Measurements from ENCODE around the gene NCSTN.

Gene NCSTN

GRCh38 chr1:160342953-160343869 lies at the start of gene NCSTN, which contains the start of gene COPA:
TSS of gene NCSTN (plus strand) at chr1:160343383. CDS start at chr1:160343397, 14 bp downstream.
TSS of gene COPA (minus strand) at chr1:160343250. CDS start at chr1:160343170, 80 bp downstream.
- DNase-seq (ENCODE audit: low read depth) = peak; percentile 98

DNA sequence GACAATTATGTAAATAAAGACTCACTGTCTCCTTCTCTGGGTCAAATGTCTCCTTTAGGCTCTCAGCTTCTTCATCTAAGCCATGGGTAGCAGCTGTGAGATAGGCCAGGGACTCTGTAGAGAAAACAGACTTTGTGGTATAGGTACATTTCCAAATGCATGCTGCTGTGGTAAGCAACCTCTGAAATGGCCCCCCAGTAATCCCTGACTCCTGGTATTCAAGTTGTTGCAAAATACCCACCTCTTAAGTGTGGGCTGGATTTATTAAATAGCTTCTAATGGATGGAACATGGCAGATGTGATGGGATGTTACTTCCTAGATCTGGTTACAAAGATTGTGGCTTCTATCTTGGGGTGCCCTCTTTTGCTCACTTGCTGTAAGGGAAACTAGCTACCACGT lies 47.1 kb upstream of the NCSTN start:
- DNase-seq (ENCODE audit: low read depth) = no peak

GRCh38 chr1:160300173-160300572 lies 43.0 kb upstream of the NCSTN start:
- DNase-seq (ENCODE audit: low read depth) = no peak

DNA sequence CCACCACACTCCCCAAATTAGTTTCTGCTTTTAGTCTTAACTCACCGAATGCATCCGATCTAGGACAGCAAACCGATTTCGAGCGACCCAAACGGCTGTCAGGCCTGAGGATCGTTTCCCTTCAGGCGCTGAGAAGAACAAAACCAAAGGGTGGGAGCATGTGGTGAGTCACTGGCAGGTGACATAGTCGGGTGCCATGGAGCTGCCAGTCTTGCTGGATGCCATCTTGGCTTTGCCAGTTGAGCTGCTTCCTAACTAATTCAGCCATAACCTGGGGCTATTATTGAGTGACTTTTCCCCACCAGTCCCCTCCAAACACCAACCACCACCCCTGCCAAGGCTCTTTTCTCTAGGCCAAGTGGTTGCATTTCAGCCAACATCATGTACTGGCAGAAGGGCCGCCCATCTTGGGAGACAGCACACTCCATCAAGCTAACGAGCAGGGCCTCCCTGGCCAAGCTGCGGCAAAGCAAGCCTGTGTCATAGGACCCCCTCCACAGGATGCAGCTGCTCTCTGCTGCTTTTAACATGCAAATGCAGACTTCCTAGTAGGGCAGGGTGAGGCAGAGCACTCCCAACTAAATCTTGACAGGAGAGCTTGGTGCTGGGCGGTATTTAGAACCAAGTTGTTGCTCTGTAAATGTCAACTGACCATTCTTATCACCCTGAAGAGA lies 35.9 kb upstream of the NCSTN start:
- DNase-seq (ENCODE audit: low read depth) = no peak

GRCh38 chr1:160308451-160309184 lies 34.6 kb upstream of the NCSTN start:
- no peak for DNase-seq (ENCODE audit: low read depth)

DNA sequence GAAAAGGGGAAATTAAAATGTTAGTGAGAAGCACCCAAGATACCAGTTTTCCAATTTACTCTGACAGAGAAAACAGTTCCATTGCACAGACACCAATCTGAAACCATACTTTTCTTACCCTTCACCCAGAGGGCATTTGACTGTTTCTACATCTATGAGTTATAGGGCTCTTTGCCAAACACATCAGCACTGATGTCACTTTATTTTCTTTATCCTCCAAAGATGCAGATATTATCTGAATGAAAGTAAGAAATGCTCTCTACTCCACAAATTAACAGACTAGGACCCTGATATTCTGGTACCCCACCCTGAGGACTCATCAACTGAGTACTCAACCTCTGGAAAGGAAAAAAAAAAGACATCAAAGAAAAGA lies 34.0 kb upstream of the NCSTN start:
- peak; percentile 56 for DNase-seq (ENCODE audit: low read depth)

GRCh38 chr1:160309571-160309970 lies 33.6 kb upstream of the NCSTN start:
- peak; percentile 17 for DNase-seq (ENCODE audit: low read depth)

DNA sequence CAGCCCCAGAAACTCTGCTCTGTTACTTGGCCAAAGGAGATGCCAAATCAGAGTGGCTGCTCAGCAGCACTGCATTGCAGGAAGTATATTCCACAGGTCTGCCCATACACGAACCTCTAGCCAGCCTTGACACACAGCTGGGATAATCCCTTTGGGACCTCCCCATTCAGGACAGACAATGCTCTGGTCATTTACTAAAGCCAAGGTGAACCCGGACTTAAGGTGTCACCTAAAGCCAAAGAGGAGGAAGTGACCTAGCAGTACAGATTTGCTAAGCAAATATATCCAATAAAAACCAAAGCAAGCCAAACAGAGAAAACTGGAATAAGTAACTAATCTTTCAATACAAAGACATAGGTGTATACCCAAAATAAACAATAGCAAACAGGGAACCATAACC lies 27.8 kb upstream of the NCSTN start:
- no peak for DNase-seq (ENCODE audit: low read depth)

- DNase-seq (ENCODE audit: low read depth) = no peak
Observed at GRCh38 chr1:160322831-160323230, 20.4 kb upstream of the NCSTN start.

GRCh38 chr1:160325252-160325651 lies 17.9 kb upstream of the NCSTN start:
- no peak for DNase-seq (ENCODE audit: low read depth)

GRCh38 chr1:160326418-160326817 lies 16.8 kb upstream of the NCSTN start:
- DNase-seq (ENCODE audit: low read depth) = no peak

DNA sequence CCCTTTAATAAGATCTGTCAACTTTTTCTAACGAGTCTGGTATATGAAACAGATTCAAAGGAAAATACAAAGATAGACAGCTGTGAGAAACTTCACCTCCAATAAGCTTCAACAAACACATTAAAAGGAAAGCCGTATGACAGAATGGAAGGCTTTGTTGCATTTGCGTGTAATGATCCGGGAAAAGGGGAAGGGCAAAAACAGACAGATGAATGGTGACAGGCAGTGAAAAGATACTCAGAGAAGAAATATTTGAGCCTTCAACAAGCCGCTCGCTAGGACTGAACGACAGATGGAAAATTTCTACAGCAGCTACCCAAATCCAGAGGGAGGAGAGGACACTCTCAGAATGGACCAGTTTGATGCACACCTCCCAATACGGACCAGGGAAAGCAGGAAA lies 15.0 kb upstream of the NCSTN start:
- no peak for DNase-seq (ENCODE audit: low read depth)

- no peak for DNase-seq (ENCODE audit: low read depth)
Observed at GRCh38 chr1:160330119-160330518, 13.1 kb upstream of the NCSTN start.

GRCh38 chr1:160332516-160332915 lies 10.7 kb upstream of the NCSTN start:
- no peak for DNase-seq (ENCODE audit: low read depth)

DNA sequence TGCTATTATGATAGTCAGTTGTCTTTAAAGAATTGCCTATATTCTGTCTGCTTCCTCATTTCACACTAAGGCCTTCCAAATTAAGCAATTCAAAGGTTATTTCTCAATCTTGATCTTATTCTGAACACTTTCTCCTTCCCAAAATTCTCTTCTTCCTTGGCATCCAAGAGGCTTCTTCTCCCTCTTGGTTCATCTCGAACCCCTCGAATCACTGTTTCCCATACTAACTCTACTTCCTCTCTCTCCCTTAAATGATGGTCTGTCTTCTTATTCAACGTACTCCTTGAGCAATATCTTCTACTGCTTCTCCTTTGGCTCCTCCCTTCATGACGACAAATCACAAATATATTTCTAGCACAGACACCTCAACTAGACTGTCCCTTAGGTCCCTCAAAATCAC lies 4.6 kb upstream of the NCSTN start:
- DNase-seq (ENCODE audit: low read depth) = no peak

DNA sequence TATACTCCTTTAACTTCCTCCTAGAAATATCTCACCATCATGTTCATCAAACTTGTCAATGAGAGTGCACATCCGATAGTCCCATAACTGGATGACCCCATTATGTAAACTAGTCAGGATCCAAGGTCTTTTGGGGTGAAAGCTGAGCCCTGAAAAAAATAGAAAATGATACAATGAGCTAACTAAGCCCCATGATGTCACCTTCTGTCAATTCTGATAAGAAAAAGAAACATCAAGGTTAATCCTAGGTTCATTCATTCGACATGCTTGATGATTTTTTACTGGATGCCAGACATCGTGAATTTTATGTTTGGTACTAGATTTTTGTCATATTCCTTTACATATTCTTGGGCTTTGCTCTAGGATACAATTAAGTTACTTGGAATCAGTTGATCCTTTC lies 3.0 kb upstream of the NCSTN start:
- no peak for DNase-seq (ENCODE audit: low read depth)

DNA sequence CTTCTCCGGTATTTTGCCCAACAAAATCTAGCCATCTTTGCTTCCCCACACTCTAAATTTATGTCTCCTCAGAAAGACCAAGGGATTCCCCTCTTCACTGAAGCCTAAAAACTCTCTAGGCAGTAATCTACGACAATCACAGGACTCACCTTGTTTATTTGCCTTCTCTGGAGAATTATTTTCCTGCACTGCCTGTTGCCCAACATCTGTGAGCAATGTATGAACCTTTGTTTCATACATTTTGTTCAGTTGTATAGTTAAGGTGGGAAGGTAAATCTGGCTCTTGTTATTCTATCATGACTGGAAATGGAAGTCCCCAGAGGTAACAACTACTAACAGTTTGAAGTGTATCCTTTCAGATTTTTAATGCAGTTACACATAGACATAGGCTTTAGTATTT lies 2.3 kb upstream of the NCSTN start:
- DNase-seq (ENCODE audit: low read depth) = no peak

GRCh38 chr1:160342526-160342925 lies 657 bp upstream of the NCSTN start:
- peak; percentile 32 for DNase-seq (ENCODE audit: low read depth)

GRCh38 chr1:160344241-160344640 lies 1.1 kb downstream of the NCSTN start:
- DNase-seq (ENCODE audit: low read depth) = no peak

DNA sequence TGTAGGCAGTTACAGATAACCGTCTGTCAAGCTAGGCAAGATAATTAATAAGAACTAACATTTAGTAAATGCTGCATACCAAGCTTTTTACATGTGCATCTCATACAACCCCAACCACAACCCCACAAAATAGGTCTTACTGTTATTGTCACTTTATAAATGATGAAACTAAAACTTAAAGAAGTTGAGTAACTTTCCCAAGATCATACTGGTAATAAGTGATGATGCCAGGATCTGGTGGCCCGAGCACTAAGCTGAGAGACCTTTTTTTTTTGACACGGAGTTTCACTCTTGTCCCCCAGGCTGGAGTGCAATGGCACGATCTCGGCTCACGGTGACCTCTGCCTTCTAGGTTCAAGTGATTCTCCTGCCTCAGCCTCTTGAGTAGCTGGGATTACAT lies 1.8 kb downstream of the NCSTN start:
- DNase-seq (ENCODE audit: low read depth) = no peak

DNA sequence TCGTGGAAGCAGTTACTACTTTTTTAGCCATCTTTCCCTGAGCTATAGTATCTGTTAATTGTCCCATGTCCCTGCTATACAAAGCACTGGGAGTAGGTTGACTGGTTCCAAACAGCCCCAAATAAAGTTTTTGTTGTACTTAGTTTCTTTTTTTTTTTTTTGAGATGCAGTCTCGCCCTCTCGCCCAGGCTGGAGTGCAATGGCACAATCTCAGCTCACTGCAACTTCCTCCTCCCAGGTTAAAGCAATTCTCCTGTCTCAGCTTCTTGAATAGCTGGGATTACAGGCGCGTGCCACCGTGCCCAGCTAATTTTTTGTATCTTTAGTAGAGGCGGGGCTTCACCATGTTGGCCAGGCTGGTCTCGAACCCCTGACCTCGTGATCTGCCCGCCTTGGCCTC lies 3.3 kb downstream of the NCSTN start:
- DNase-seq (ENCODE audit: low read depth) = no peak

DNA sequence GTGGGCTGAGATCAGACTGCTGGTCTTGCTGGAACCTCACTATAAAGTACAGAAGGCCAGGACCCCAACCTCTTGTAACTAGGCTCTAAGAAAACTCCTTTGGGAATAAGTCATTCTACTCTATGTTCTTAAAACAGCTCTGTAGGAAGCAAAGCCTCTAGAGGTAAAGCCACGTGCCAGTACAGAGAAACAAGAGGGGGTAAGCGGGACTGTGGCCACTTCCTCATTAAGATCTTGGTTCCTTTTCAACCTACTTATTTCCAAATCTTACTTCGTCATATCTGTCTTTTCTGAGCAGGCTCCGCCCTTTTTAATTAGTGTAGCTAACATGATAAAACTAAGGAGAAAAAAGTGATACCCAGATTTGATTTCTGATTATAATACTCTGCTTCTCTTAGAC lies 3.8 kb downstream of the NCSTN start:
- no peak for DNase-seq (ENCODE audit: low read depth)

DNA sequence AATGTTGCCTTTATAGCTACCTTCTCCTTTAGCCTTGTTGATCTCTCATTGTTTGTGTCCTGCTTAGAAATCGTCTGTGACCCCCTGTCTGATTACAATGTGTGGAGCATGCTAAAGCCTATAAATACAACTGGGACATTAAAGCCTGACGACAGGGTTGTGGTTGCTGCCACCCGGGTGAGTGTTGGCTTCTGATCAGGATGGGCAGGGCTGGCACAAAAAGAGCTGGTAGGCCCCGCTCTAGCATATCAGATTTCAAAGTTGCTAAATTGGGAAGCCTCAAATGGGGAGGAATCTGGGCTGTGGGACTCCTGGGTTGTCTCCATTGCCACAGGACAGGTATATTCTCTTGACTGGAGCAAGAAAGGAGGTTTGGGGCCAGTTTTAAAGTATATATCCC lies 8.4 kb downstream of the NCSTN start:
- DNase-seq (ENCODE audit: low read depth) = no peak

Measured in ELR (cell line).